Subcutaneous abdominal adipose tissue (tissue), 5 donors: ENCODE results near the gene BPNT1.

ENCODE experiments used
- H3K27ac ChIP-seq: one replicate; pipeline ENCODE4 v1.7.0; 2013; ENCODE audit warnings: low read depth, mild to moderate bottlenecking, inconsistent platforms, low read length, moderate library complexity
- H3K27me3 ChIP-seq, 5 donors: one replicate each; pipeline ENCODE4 v1.7.0; 2013; ENCODE audit warnings: low read length in 5 of 5, inconsistent platforms in 1 of 5; ENCODE audit not compliant: control insufficient read depth in 5 of 5, insufficient read depth in 4 of 5
- H3K36me3 ChIP-seq, 5 donors: one replicate each; pipeline ENCODE4 v1.7.0; 2013; ENCODE audit warnings: low read length in 5 of 5; ENCODE audit not compliant: control insufficient read depth in 5 of 5, insufficient read depth in 5 of 5
- H3K4me1 ChIP-seq, 5 donors: one replicate each; pipeline ENCODE4 v1.7.0; 2013; ENCODE audit warnings: low read length in 5 of 5, mild to moderate bottlenecking in 3 of 5, moderate library complexity in 1 of 5; ENCODE audit not compliant: control insufficient read depth in 5 of 5, insufficient read depth in 5 of 5
- H3K4me3 ChIP-seq, 5 donors: one replicate each; pipeline ENCODE4 v1.7.0; 2013; ENCODE audit warnings: low read length in 5 of 5, low read depth in 1 of 5
- H3K9ac ChIP-seq, 5 donors: one replicate each; pipeline ENCODE4 v1.7.0; 2013; ENCODE audit warnings: low read length in 5 of 5, mild to moderate bottlenecking in 4 of 5, moderate library complexity in 3 of 5
- H3K9me3 ChIP-seq, 5 donors: one replicate each; pipeline ENCODE4 v1.7.0; 2013; ENCODE audit warnings: low read length in 5 of 5; ENCODE audit not compliant: control insufficient read depth in 5 of 5
- donor health status: healthy.
- donor health status: healthy.
- donor health status: healthy.
- donor health status: healthy.
- donor health status: healthy.

BPNT1 gene

GRCh38 chr1:220089650-220090556 lies at the start of gene BPNT1:
Gene BPNT1 (minus strand): TSS chr1:220089788. CDS start chr1:220079846, 9,942 bp downstream.
- no peaks in the 10 kb centered on the region for H3K27me3 ChIP-seq
- H3K27ac ChIP-seq, result peak within 1 kb of the TSS; percentile 8
- peak within 1 kb of the TSS; percentile 78 to 91 (median 81) for H3K4me3 ChIP-seq
- H3K9me3 ChIP-seq, result no peaks in the 10 kb centered on the region
- H3K9ac ChIP-seq, result peak within 1 kb of the TSS; percentile 32 to 84 (median 70)
- H3K4me1 ChIP-seq, result peaks cover 0 to 25% (median 22%) of the 10 kb centered on the region in 5 donors
- no peaks in the 10 kb centered on the region for H3K36me3 ChIP-seq

- Histone ChIP-seq H3K4me3 (peak overlapping the region in 4 of 5 donors; percentile 28 to 51 (median 42)), H3K36me3 (peaks cover 34 to 72% (median 47%) of the 10 kb centered on the region in 5 donors)
Observed at GRCh38 chr1:220137019-220137786, 47.6 kb upstream of the BPNT1 start.

GRCh38 chr1:220135755-220136154 lies 46.2 kb upstream of the BPNT1 start:
- no peak overlapping the region for H3K9ac ChIP-seq
- no peaks in the 10 kb centered on the region for H3K9me3 ChIP-seq
- no peaks in the 10 kb centered on the region for H3K27me3 ChIP-seq
- no peak overlapping the region for H3K4me3 ChIP-seq
- peaks cover 26 to 60% (median 36%) of the 10 kb centered on the region in 5 donors for H3K36me3 ChIP-seq
- H3K27ac ChIP-seq, result no peak overlapping the region
- peaks cover 0 to 9% (median 0%) of the 10 kb centered on the region in 5 donors for H3K4me1 ChIP-seq

More at GRCh38 chr1:220137019-220137786, 47.6 kb upstream of the BPNT1 start:
- Histone ChIP-seq H3K9ac (peak overlapping the region in 1 of 5 donors; percentile 25), H3K4me1 (peaks cover 0 to 9% (median 0%) of the 10 kb centered on the region in 5 donors), H3K27ac (peak overlapping the region; percentile 38), H3K27me3 (no peaks in the 10 kb centered on the region), H3K9me3 (no peaks in the 10 kb centered on the region)

GRCh38 chr1:220129479-220130210 lies 40.1 kb upstream of the BPNT1 start:
- H3K27ac ChIP-seq, result no peak overlapping the region
- H3K9me3 ChIP-seq, result no peaks in the 10 kb centered on the region
- no peak overlapping the region for H3K9ac ChIP-seq
- no peaks in the 10 kb centered on the region for H3K4me1 ChIP-seq
- no peaks in the 10 kb centered on the region for H3K27me3 ChIP-seq
- no peak overlapping the region for H3K4me3 ChIP-seq
- peaks cover 20 to 50% (median 39%) of the 10 kb centered on the region in 5 donors for H3K36me3 ChIP-seq

- Histone ChIP-seq H3K4me1 (peaks cover 0 to 3% (median 0%) of the 10 kb centered on the region in 5 donors), H3K27me3 (no peaks in the 10 kb centered on the region), H3K9ac (no peak overlapping the region), H3K4me3 (no peak overlapping the region), H3K27ac (no peak overlapping the region), H3K9me3 (no peaks in the 10 kb centered on the region), H3K36me3 (peaks cover 12 to 36% (median 23%) of the 10 kb centered on the region in 5 donors)
Observed at GRCh38 chr1:220127076-220127475, 37.5 kb upstream of the BPNT1 start.

GRCh38 chr1:220124542-220124941 lies 35.0 kb upstream of the BPNT1 start:
- no peaks in the 10 kb centered on the region for H3K9me3 ChIP-seq
- H3K27me3 ChIP-seq, result no peaks in the 10 kb centered on the region
- peaks cover 12 to 25% (median 19%) of the 10 kb centered on the region in 5 donors for H3K36me3 ChIP-seq
- H3K4me3 ChIP-seq, result no peak overlapping the region
- H3K4me1 ChIP-seq, result peaks cover 0 to 6% (median 3%) of the 10 kb centered on the region in 5 donors
- H3K9ac ChIP-seq, result no peak overlapping the region
- no peak overlapping the region for H3K27ac ChIP-seq

- no peaks in the 10 kb centered on the region for H3K9me3 ChIP-seq
- peaks cover 12 to 24% (median 17%) of the 10 kb centered on the region in 5 donors for H3K36me3 ChIP-seq
- H3K4me3 ChIP-seq, result no peak overlapping the region
- no peak overlapping the region for H3K27ac ChIP-seq
- no peak overlapping the region for H3K9ac ChIP-seq
- H3K4me1 ChIP-seq, result peaks cover 0 to 9% (median 6%) of the 10 kb centered on the region in 5 donors
- H3K27me3 ChIP-seq, result no peaks in the 10 kb centered on the region
Observed at GRCh38 chr1:220123889-220124288, 34.3 kb upstream of the BPNT1 start.

- Histone ChIP-seq H3K36me3 (peaks cover 8 to 18% (median 9%) of the 10 kb centered on the region in 5 donors), H3K4me1 (peaks cover 0 to 13% (median 9%) of the 10 kb centered on the region in 5 donors), H3K9me3 (no peaks in the 10 kb centered on the region), H3K27ac (no peak overlapping the region), H3K27me3 (no peaks in the 10 kb centered on the region), H3K9ac (no peak overlapping the region), H3K4me3 (no peak overlapping the region)
Observed at GRCh38 chr1:220123066-220123465, 33.5 kb upstream of the BPNT1 start.

- peak overlapping the region; percentile 81 for H3K27ac ChIP-seq
- peaks cover 0 to 13% (median 9%) of the 10 kb centered on the region in 5 donors for H3K4me1 ChIP-seq
- H3K9ac ChIP-seq, result peak overlapping the region in 3 of 5 donors; percentile 16 to 28 (median 20)
- H3K36me3 ChIP-seq, result peaks cover 2 to 15% (median 9%) of the 10 kb centered on the region in 5 donors
- no peaks in the 10 kb centered on the region for H3K9me3 ChIP-seq
- H3K4me3 ChIP-seq, result peak overlapping the region in 3 of 5 donors; percentile 23 to 41 (median 37)
- H3K27me3 ChIP-seq, result no peaks in the 10 kb centered on the region
Observed at GRCh38 chr1:220121791-220122530, 32.4 kb upstream of the BPNT1 start.
